ENCODE results near the gene SNX22.

SNX22 gene

GRCh38 chr15:64185146-64185911, 33.8 kb downstream of the SNX22 start:
- Mint-ChIP-seq H3K9me3 (peaks cover 4% of the 10 kb centered on the region), H3K36me3 (ENCODE audit: low read depth) (peaks cover 32% of the 10 kb centered on the region), H3K4me3 (no peak overlapping the region), H3K27me3 (ENCODE audit: low read depth) (no peaks in the 10 kb centered on the region), H3K4me1 (ENCODE audit: low read depth) (peaks cover 17% of the 10 kb centered on the region), H3K27ac (no peak overlapping the region)
- no peak for DNase-seq (ENCODE audit: low spot score)

GRCh38 chr15:64187396-64188191, 36.1 kb downstream of the SNX22 start:
- Mint-ChIP-seq H3K36me3 (ENCODE audit: low read depth) (peaks cover 26% of the 10 kb centered on the region), H3K9me3 (peaks cover 4% of the 10 kb centered on the region), H3K27me3 (ENCODE audit: low read depth) (no peaks in the 10 kb centered on the region), H3K4me1 (ENCODE audit: low read depth) (peaks cover 14% of the 10 kb centered on the region), H3K4me3 (peak overlapping the region; percentile 53), H3K27ac (peak overlapping the region; percentile 76)
- DNase-seq (ENCODE audit: low spot score), result no peak

- no peak overlapping the region for H3K27ac Mint-ChIP-seq
- H3K4me1 Mint-ChIP-seq (ENCODE audit: low read depth), result peaks cover 14% of the 10 kb centered on the region
- peaks cover 29% of the 10 kb centered on the region for H3K36me3 Mint-ChIP-seq (ENCODE audit: low read depth)
- peaks cover 4% of the 10 kb centered on the region for H3K9me3 Mint-ChIP-seq
- H3K27me3 Mint-ChIP-seq (ENCODE audit: low read depth), result no peaks in the 10 kb centered on the region
- DNase-seq (ENCODE audit: low spot score), result no peak
- no peak overlapping the region for H3K4me3 Mint-ChIP-seq
Measured at GRCh38 chr15:64191971-64192830, 40.7 kb downstream of the SNX22 start.

GRCh38 chr15:64193971-64194370, 42.4 kb downstream of the SNX22 start:
- Mint-ChIP-seq H3K27ac (no peak overlapping the region), H3K9me3 (peaks cover 4% of the 10 kb centered on the region), H3K4me1 (ENCODE audit: low read depth) (no peaks in the 10 kb centered on the region), H3K27me3 (ENCODE audit: low read depth) (no peaks in the 10 kb centered on the region), H3K4me3 (no peak overlapping the region), H3K36me3 (ENCODE audit: low read depth) (peaks cover 23% of the 10 kb centered on the region)
- DNase-seq (ENCODE audit: low spot score), result no peak

- Mint-ChIP-seq H3K9me3 (no peaks in the 10 kb centered on the region), H3K36me3 (ENCODE audit: low read depth) (peaks cover 27% of the 10 kb centered on the region), H3K4me3 (no peak overlapping the region), H3K4me1 (ENCODE audit: low read depth) (no peaks in the 10 kb centered on the region), H3K27me3 (ENCODE audit: low read depth) (no peaks in the 10 kb centered on the region), H3K27ac (no peak overlapping the region)
- no peak for DNase-seq (ENCODE audit: low spot score)
Measured at GRCh38 chr15:64197425-64197824, 45.9 kb downstream of the SNX22 start.

GRCh38 chr15:64205202-64205601, 53.7 kb downstream of the SNX22 start:
- H3K4me3 Mint-ChIP-seq, result no peak overlapping the region
- DNase-seq (ENCODE audit: low spot score), result no peak
- peaks cover 19% of the 10 kb centered on the region for H3K36me3 Mint-ChIP-seq (ENCODE audit: low read depth)
- no peak overlapping the region for H3K27ac Mint-ChIP-seq
- H3K9me3 Mint-ChIP-seq, result no peaks in the 10 kb centered on the region
- H3K4me1 Mint-ChIP-seq (ENCODE audit: low read depth), result peaks cover 5% of the 10 kb centered on the region
- no peaks in the 10 kb centered on the region for H3K27me3 Mint-ChIP-seq (ENCODE audit: low read depth)
